H9 (cell line): ENCODE results near the gene NOP9. TPM values are rescaled to one million over a fixed set of nuclear protein-coding genes. Genes with fewer than 3 reads are reported as not detected.

Experiments
- DNase-seq: peaks from one replicate; pipeline ENCODE4 v3.0.0-alpha.2; 2017
- H2AFZ ChIP-seq: one replicate; pipeline ENCODE4 v1.6.1; 2013; ENCODE audit warnings: mild to moderate bottlenecking, low read length, control low read depth, moderate library complexity
- H2AK5ac ChIP-seq: 2 replicates; pipeline ENCODE4 v1.6.1; 2013; ENCODE audit warnings: low read length, control low read depth, mixed read lengths; ENCODE audit not compliant: insufficient read length
- H2BK120ac ChIP-seq: one replicate; pipeline ENCODE4 v1.6.1; 2013; ENCODE audit warnings: low read depth, mild to moderate bottlenecking, low read length, control low read depth, inconsistent platforms; ENCODE audit not compliant: poor library complexity, severe bottlenecking
- H2BK12ac ChIP-seq: 2 replicates; pipeline ENCODE4 v1.6.1; 2013; ENCODE audit warnings: low read length, control low read depth, mixed read lengths, low read depth; ENCODE audit not compliant: insufficient read length
- H2BK15ac ChIP-seq: 2 replicates; pipeline ENCODE4 v1.6.1; 2013; ENCODE audit warnings: low read depth, low read length, control low read depth
- H2BK20ac ChIP-seq: one replicate; pipeline ENCODE4 v1.6.1; 2013; ENCODE audit warnings: low read depth, mild to moderate bottlenecking, low read length, control low read depth, inconsistent platforms; ENCODE audit not compliant: poor library complexity, severe bottlenecking
- H2BK5ac ChIP-seq: 2 replicates; pipeline ENCODE4 v1.6.1; 2013; ENCODE audit warnings: low read length, control low read depth, mixed read lengths; ENCODE audit not compliant: insufficient read length
- H3K14ac ChIP-seq: 2 replicates; pipeline ENCODE4 v1.6.1; 2013; ENCODE audit warnings: low read length, control low read depth; ENCODE audit not compliant: insufficient read depth
- H3K18ac ChIP-seq: 2 replicates; pipeline ENCODE4 v1.6.1; 2013; ENCODE audit warnings: low read depth, mild to moderate bottlenecking, mixed read lengths, low read length, control low read depth; ENCODE audit not compliant: insufficient read length
- H3K23ac ChIP-seq: 2 replicates; pipeline ENCODE4 v1.6.1; 2013; ENCODE audit warnings: low read length, control low read depth, mixed read lengths, low read depth; ENCODE audit not compliant: insufficient read length
- H3K23me2 ChIP-seq: 2 replicates; pipeline ENCODE4 v1.6.1; 2013; ENCODE audit warnings: low read depth, mild to moderate bottlenecking, mixed read lengths, low read length, control low read depth; ENCODE audit not compliant: insufficient read length, poor library complexity, severe bottlenecking
- H3K27ac ChIP-seq: 2 replicates; pipeline ENCODE4 v1.5.1; 2013; ENCODE audit warnings: low read length, control low read depth, mixed read lengths, low read depth; ENCODE audit not compliant: insufficient read length
- H3K27me3 ChIP-seq: 2 replicates; pipeline ENCODE4 v1.6.1; 2013; ENCODE audit warnings: low read length, control low read depth, inconsistent platforms; ENCODE audit not compliant: insufficient read depth
- H3K4ac ChIP-seq: 2 replicates; pipeline ENCODE4 v1.6.1; 2013; ENCODE audit warnings: low read depth, mild to moderate bottlenecking, control low read depth, inconsistent platforms, low read length, moderate library complexity
- H3K4me1 ChIP-seq: 2 replicates; pipeline ENCODE4 v1.6.1; 2013; ENCODE audit warnings: low read length, control low read depth, inconsistent platforms; ENCODE audit not compliant: insufficient read depth
- H3K4me2 ChIP-seq: 2 replicates; pipeline ENCODE4 v1.6.1; 2013; ENCODE audit warnings: low read length, control low read depth, mixed read lengths; ENCODE audit not compliant: insufficient read length, insufficient read depth
- H3K56ac ChIP-seq: 2 replicates; pipeline ENCODE4 v1.6.1; 2013; ENCODE audit warnings: low read depth, mild to moderate bottlenecking, mixed read lengths, low read length, control low read depth; ENCODE audit not compliant: insufficient read length
- H3K79me1 ChIP-seq: 2 replicates; pipeline ENCODE4 v1.6.1; 2013; ENCODE audit warnings: low read depth, mild to moderate bottlenecking, moderate library complexity, low read length, control low read depth, inconsistent platforms; ENCODE audit not compliant: insufficient read depth, poor library complexity, severe bottlenecking
- H3K79me2 ChIP-seq: 2 replicates; pipeline ENCODE4 v1.6.1; 2013; ENCODE audit warnings: low read length, control low read depth, inconsistent platforms; ENCODE audit not compliant: insufficient read depth
- H3K9ac ChIP-seq: 2 replicates; pipeline ENCODE4 v1.6.1; 2013; ENCODE audit warnings: low read length, control low read depth, mixed read lengths; ENCODE audit not compliant: insufficient read length; ENCODE audit errors: extremely low read depth
- H3K9me3 ChIP-seq: one replicate; pipeline ENCODE4 v1.6.1; 2013; ENCODE audit warnings: low read depth, low read length, inconsistent platforms; ENCODE audit not compliant: control insufficient read depth
- H3T11ph ChIP-seq: one replicate; pipeline ENCODE4 v1.6.1; 2013; ENCODE audit warnings: mild to moderate bottlenecking, low read length, control low read depth, inconsistent platforms
- H4K20me1 ChIP-seq: one replicate; pipeline ENCODE4 v1.6.1; 2013; ENCODE audit not compliant: control insufficient read depth, insufficient read length, insufficient read depth
- H4K5ac ChIP-seq: 2 replicates; pipeline ENCODE4 v1.6.1; 2013; ENCODE audit warnings: low read depth, mild to moderate bottlenecking, mixed read lengths, low read length, control low read depth; ENCODE audit not compliant: insufficient read length
- H4K8ac ChIP-seq: replicated peaks from 2 replicates; pipeline ENCODE4 v1.6.1; 2013; ENCODE audit warnings: low read length, control low read depth, mixed read lengths, low read depth; ENCODE audit not compliant: insufficient read length
- H4K91ac ChIP-seq: 2 replicates; pipeline ENCODE4 v1.6.1; 2013; ENCODE audit warnings: low read depth, mild to moderate bottlenecking, moderate library complexity, mixed read lengths, low read length, control low read depth; ENCODE audit not compliant: insufficient read length
- H3K27ac Mint-ChIP-seq, 3 experiments: 2 replicates in 2 of 3; 3 replicates in 1 of 3; pipeline ENCODE4 v1.8.0; 2020 to 2021; ENCODE audit warnings: mixed read lengths in 3 of 3, mild to moderate bottlenecking in 1 of 3, moderate library complexity in 1 of 3
- H3K27me3 Mint-ChIP-seq: 2 replicates; pipeline ENCODE4 v1.8.0; 2021; ENCODE audit warnings: low read depth, mild to moderate bottlenecking, moderate library complexity, mixed read lengths
- H3K36me3 Mint-ChIP-seq, 3 experiments: 2 replicates in 2 of 3; 3 replicates in 1 of 3; pipeline ENCODE4 v1.8.0; 2020 to 2021; ENCODE audit warnings: low read depth in 3 of 3, mixed read lengths in 3 of 3; ENCODE audit not compliant: insufficient read depth in 1 of 3
- H3K4me1 Mint-ChIP-seq, 2 experiments: 2 replicates each; pipeline ENCODE4 v1.8.0; 2020; ENCODE audit warnings: mixed read lengths in 2 of 2
- H3K4me3 Mint-ChIP-seq, 2 experiments: 2 replicates in 1 of 2; 3 replicates in 1 of 2; pipeline ENCODE4 v1.8.0; 2020 to 2021; ENCODE audit warnings: mild to moderate bottlenecking in 2 of 2, mixed read lengths in 2 of 2, moderate library complexity in 1 of 2
- H3K9me3 Mint-ChIP-seq, 2 experiments: 2 replicates in 1 of 2; 3 replicates in 1 of 2; pipeline ENCODE4 v1.8.0; 2020; ENCODE audit warnings: mild to moderate bottlenecking in 2 of 2, mixed read lengths in 2 of 2, moderate library complexity in 1 of 2
- WGBS: extraction: QIAGEN DNeasy Blood & Tissue Kit; methylation state at CpG from one replicate; pipeline ENCODE4 v1.1.7; 2013; ENCODE audit warnings: missing lambda C conversion rate, low lambda C conversion rate, mixed read lengths; ENCODE audit not compliant: insufficient read length; ENCODE audit errors: extremely low coverage; 5-methylcytosine and 5-hydroxymethylcytosine counted together
- total RNA-seq: library from RNA; stranded (reverse); gene quantifications from 2 replicates; pipeline ENCODE4 v1.2.1, GENCODE V29; 2021
- TF ChIP-seq, protein P1 (sequence below): fragments of 200-600 bp; sonication (generic); conservative IDR thresholded peaks from 3 replicates; pipeline ENCODE4 v1.8.0; 2021; ENCODE audit warnings: antibody characterized with exemption, mild to moderate bottlenecking

NOP9 gene
- total RNA-seq, 1 experiment from 2014 or later, result 34.7 TPM

DNA sequence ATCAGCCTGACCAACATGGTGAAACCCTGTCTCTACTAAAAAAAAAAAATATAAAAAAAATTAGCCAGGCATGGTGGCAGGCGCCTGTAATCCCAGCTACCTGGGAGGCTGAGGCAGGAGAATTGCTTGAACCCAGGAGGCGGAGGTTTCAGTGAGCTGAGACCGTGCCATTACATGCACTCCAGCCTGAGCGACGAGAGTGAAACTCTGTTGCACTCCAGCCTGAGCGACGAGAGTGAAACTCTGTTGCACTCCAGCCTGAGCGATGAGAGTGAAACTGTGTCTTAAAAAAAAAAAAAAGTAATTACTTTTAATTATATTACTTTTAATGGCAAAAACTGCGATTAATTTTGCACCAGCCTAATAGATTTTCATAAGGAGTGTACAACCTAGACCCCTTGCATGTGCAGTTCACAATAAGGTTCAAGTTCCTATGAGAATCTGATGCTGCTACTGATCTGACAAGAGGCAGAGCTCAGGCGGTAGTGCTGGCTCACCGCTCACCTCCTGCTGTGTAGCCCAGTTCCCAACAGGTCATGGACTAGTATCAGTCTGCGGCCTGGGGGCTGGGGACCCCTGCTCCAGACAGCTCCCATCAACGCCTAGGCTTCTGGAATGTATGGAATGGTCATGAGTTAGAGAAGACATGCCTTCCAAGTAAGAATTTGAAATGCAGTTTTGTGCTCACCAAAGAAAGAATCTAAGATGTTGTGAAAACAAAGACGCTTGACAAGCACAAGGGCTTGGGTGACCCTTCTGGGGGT, 21.7 kb downstream of the NOP9 start:
- H3K4me1 ChIP-seq, result no peaks in the 10 kb centered on the region
- H2BK12ac ChIP-seq, result no peak overlapping the region
- H4K91ac ChIP-seq, result no peak overlapping the region
- Mint-ChIP-seq H3K27ac (no peak overlapping the region), H3K4me1 (no peaks in the 10 kb centered on the region), H3K4me3 (no peak overlapping the region), H3K9me3 (no peaks in the 10 kb centered on the region; a peak in 1 of 5 replicates), H3K27me3 (peaks cover 71% of the 10 kb centered on the region), H3K36me3 (no peaks in the 10 kb centered on the region)
- H3K18ac ChIP-seq, result no peak overlapping the region
- H2BK15ac ChIP-seq, result no peak overlapping the region
- no peak overlapping the region for H3K56ac ChIP-seq
- no peak overlapping the region for H2AFZ ChIP-seq
- no peak overlapping the region for H3K23ac ChIP-seq
- H3K79me1 ChIP-seq, result no peaks in the 10 kb centered on the region
- no peak overlapping the region for H2AK5ac ChIP-seq
- H3K9me3 ChIP-seq, result no peaks in the 10 kb centered on the region
- TF ChIP-seq, protein P1, sequence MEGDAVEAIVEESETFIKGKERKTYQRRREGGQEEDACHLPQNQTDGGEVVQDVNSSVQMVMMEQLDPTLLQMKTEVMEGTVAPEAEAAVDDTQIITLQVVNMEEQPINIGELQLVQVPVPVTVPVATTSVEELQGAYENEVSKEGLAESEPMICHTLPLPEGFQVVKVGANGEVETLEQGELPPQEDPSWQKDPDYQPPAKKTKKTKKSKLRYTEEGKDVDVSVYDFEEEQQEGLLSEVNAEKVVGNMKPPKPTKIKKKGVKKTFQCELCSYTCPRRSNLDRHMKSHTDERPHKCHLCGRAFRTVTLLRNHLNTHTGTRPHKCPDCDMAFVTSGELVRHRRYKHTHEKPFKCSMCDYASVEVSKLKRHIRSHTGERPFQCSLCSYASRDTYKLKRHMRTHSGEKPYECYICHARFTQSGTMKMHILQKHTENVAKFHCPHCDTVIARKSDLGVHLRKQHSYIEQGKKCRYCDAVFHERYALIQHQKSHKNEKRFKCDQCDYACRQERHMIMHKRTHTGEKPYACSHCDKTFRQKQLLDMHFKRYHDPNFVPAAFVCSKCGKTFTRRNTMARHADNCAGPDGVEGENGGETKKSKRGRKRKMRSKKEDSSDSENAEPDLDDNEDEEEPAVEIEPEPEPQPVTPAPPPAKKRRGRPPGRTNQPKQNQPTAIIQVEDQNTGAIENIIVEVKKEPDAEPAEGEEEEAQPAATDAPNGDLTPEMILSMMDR, result no peak
- H2BK20ac ChIP-seq, result no peak overlapping the region
- no peak overlapping the region for H3T11ph ChIP-seq
- H3K9ac ChIP-seq, result no peak overlapping the region
- peaks cover 2% of the 10 kb centered on the region; the same call in 1 of the 2 replicates for H3K27me3 ChIP-seq
- no peak overlapping the region for H2BK5ac ChIP-seq
- no peaks in the 10 kb centered on the region for H4K20me1 ChIP-seq
- H4K5ac ChIP-seq, result no peak overlapping the region
- H3K14ac ChIP-seq, result no peak overlapping the region
- no peak overlapping the region for H2BK120ac ChIP-seq
- no peak overlapping the region for H3K4ac ChIP-seq
- no peaks in the 10 kb centered on the region for H3K79me2 ChIP-seq
- H3K23me2 ChIP-seq, result no peaks in the 10 kb centered on the region
- no CpG with 5 or more reads among the region's 14 CpGs for WGBS
- no peak overlapping the region for H3K4me2 ChIP-seq
- no peak overlapping the region for H4K8ac ChIP-seq
- DNase-seq, result no peak
- H3K27ac ChIP-seq, result no peak overlapping the region
